Astrocyte (in vitro differentiated cells and primary cell): ENCODE data around the gene DISC1.

ENCODE experiments used
- EZH2 ChIP-seq: IDR thresholded peaks from 2 replicates; pipeline ENCODE4 v1.6.1; 2012; ENCODE audit warnings: mild to moderate bottlenecking, low read length, inconsistent platforms; ENCODE audit not compliant: insufficient read depth
- TF ChIP-seq, protein P1 (sequence below): IDR thresholded peaks from 2 replicates; pipeline ENCODE4 v1.5.1; 2011; ENCODE audit warnings: low read depth, mild to moderate bottlenecking, inconsistent platforms, low read length, moderate library complexity; ENCODE audit not compliant: insufficient read depth

DNA sequence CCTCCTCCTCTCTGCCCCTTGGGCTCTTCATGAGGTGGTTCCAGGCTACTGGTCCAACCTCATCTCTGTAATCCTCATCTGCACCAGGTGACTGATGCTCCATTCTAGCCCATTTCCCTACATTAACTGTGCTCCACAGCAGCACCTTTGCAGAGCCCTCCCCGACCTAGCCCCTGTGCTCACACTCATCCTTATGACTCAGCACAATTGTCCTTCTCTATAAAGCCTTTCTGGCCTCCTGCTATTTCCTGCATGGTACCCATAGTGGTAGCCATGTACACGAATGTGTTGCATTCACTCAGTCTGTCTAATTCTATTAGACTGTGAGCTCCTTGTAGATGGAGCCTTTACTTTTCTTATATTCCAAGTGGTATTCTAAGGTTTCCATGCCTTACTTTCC lies 339.0 kb downstream of the DISC1 start:
- TF ChIP-seq EZH2: no peak
- TF ChIP-seq, protein P1, sequence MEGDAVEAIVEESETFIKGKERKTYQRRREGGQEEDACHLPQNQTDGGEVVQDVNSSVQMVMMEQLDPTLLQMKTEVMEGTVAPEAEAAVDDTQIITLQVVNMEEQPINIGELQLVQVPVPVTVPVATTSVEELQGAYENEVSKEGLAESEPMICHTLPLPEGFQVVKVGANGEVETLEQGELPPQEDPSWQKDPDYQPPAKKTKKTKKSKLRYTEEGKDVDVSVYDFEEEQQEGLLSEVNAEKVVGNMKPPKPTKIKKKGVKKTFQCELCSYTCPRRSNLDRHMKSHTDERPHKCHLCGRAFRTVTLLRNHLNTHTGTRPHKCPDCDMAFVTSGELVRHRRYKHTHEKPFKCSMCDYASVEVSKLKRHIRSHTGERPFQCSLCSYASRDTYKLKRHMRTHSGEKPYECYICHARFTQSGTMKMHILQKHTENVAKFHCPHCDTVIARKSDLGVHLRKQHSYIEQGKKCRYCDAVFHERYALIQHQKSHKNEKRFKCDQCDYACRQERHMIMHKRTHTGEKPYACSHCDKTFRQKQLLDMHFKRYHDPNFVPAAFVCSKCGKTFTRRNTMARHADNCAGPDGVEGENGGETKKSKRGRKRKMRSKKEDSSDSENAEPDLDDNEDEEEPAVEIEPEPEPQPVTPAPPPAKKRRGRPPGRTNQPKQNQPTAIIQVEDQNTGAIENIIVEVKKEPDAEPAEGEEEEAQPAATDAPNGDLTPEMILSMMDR: no peak
